Measurements from ENCODE around the gene RNF213.

The RNF213 gene

GRCh38 chr17:80247561-80247960 is 13.1 kb upstream of the RNF213 start (continued):
- TF ChIP-seq PRDM4 (tag by site-specific recombination; IDR thresholded peaks at IDR 0.05) (no peak), ZNF514 (tag by site-specific recombination; IDR thresholded peaks at IDR 0.05) (no peak), ZSCAN23 (tag by site-specific recombination; IDR thresholded peaks at IDR 0.05) (no peak), ZNF629 (tag by site-specific recombination; IDR thresholded peaks at IDR 0.05) (no peak)

GRCh38 chr17:80248001-80248893 is 12.4 kb upstream of the RNF213 start:
- Histone ChIP-seq H3K27ac (ENCODE audit: extremely low read depth, low read depth, low read length) (no peak overlapping the region), H3K9me3 (ENCODE audit: control insufficient read depth, insufficient read depth, low read depth, low read length) (no peaks in the 10 kb centered on the region), H3K4me3 (ENCODE audit: low read depth, low read length) (no peak overlapping the region), H3K36me3 (ENCODE audit: control insufficient read depth in 2 of 2, insufficient read depth in 1 of 2, low read length in 2 of 2) (peaks cover 3 to 71% of the 10 kb centered on the region in 2 experiments; a peak in 2 of 3 replicates), H3K4me1 (ENCODE audit: control insufficient read depth, insufficient read depth, low read length) (no peaks in the 10 kb centered on the region)
- ChIA-PET POLR2A (no interaction called here), CTCF (no interaction called here)
- TF ChIP-seq ZNF148 (tag by site-specific recombination; IDR thresholded peaks at IDR 0.05; ENCODE audit: borderline replicate concordance) (no peak), MEIS1 (CRISPR knock-in tag; IDR thresholded peaks at IDR 0.05; ENCODE audit: borderline replicate concordance) (no peak), TCF7L2 (IDR thresholded peaks at IDR 0.05; ENCODE audit: borderline replicate concordance, low read depth, low read length) (no peak)

GRCh38 chr17:80248894-80249710 is 11.6 kb upstream of the RNF213 start:
- no peak for TF ChIP-seq OVOL3 (tag by site-specific recombination; IDR thresholded peaks at IDR 0.05)
- TF ChIP-seq ZNF404 (tag by site-specific recombination; IDR thresholded peaks at IDR 0.05) = no peak
- TF ChIP-seq GLIS1 (tag by site-specific recombination; IDR thresholded peaks at IDR 0.05) = no peak
- no peak for TF ChIP-seq ZSCAN5A (tag by site-specific recombination; IDR thresholded peaks at IDR 0.05)
- TF ChIP-seq ZNF624 (tag by site-specific recombination; IDR thresholded peaks at IDR 0.05) = no peak
- TF ChIP-seq ZNF561 (tag by site-specific recombination; IDR thresholded peaks at IDR 0.05; ENCODE audit: borderline replicate concordance) = no peak
- no peak for TF ChIP-seq ZNF544 (tag by site-specific recombination; IDR thresholded peaks at IDR 0.05)
- TF ChIP-seq ZNF473 (tag by site-specific recombination; IDR thresholded peaks at IDR 0.05) = no peak
- no peak for TF ChIP-seq YY1 (tag by site-specific recombination; IDR thresholded peaks at IDR 0.05)
- no peak for TF ChIP-seq PATZ1 (tag by site-specific recombination; IDR thresholded peaks at IDR 0.05)
- no peak for TF ChIP-seq SCRT2 (tag by site-specific recombination; IDR thresholded peaks at IDR 0.05)
- no peak for TF ChIP-seq PBX3 (CRISPR knock-in tag; IDR thresholded peaks at IDR 0.05)
- no peak for TF ChIP-seq ZNF660 (tag by site-specific recombination; IDR thresholded peaks at IDR 0.05)
- TF ChIP-seq ZNF777 (tag by site-specific recombination; IDR thresholded peaks at IDR 0.05; ENCODE audit: borderline replicate concordance) = no peak
- TF ChIP-seq TRIM28 (IDR thresholded peaks at IDR 0.05; ENCODE audit: borderline replicate concordance, low read length) = no peak
- CTCF ChIA-PET = no interaction called here

More at GRCh38 chr17:80248894-80249710, 11.6 kb upstream of the RNF213 start:
- Histone ChIP-seq H3K27ac (ENCODE audit: extremely low read depth, low read depth, low read length) (no peak overlapping the region), H3K4me1 (ENCODE audit: control insufficient read depth, insufficient read depth, low read length) (no peaks in the 10 kb centered on the region), H3K9me3 (ENCODE audit: control insufficient read depth, insufficient read depth, low read depth, low read length) (no peaks in the 10 kb centered on the region), H3K36me3 (ENCODE audit: control insufficient read depth in 2 of 2, insufficient read depth in 1 of 2, low read length in 2 of 2) (peaks cover 3 to 72% of the 10 kb centered on the region in 2 experiments; a peak in 2 of 3 replicates), H3K4me3 (ENCODE audit: low read depth, low read length) (no peak overlapping the region)
- POLR2A ChIA-PET = no interaction called here

All from HEK293 (cell line).